Activated naive CD4-positive, alpha-beta T cell treated with anti-CD3 and anti-CD28 coated beads for 36 hours (primary cell): ENCODE results near the gene IZUMO4. TPM values are rescaled to one million over a fixed set of nuclear protein-coding genes. Genes with fewer than 3 reads are reported as not detected.
A peak's percentile ranks its signal among the peaks of the same experiment; 100 is the strongest.
"Not testable (repeated sequence)": the region's sequence is repeated elsewhere in the genome, so short reads cannot be mapped to it uniquely, and the experiment has no call there.

Source experiments
- CTCF ChIA-PET: fragments of 350-600 bp; sonication (Branson Sonifier 250); formaldehyde crosslinking; loops from one replicate; lab custom pipeline; 2021; ENCODE audit warnings: antibody characterized with exemption; lab: Charles Lee
- DNase-seq: peaks from one replicate; pipeline ENCODE4 v3.0.0-alpha.2; 2020
- H3K27ac Mint-ChIP-seq: one replicate; pipeline ENCODE4 v1.8.0; 2021; ENCODE audit warnings: mild to moderate bottlenecking, mixed read lengths
- H3K27me3 Mint-ChIP-seq: one replicate; pipeline ENCODE4 v1.8.0; 2021; ENCODE audit warnings: low read depth, mixed read lengths
- H3K36me3 Mint-ChIP-seq: one replicate; pipeline ENCODE4 v1.8.0; 2021; ENCODE audit warnings: low read depth, mixed read lengths
- H3K4me1 Mint-ChIP-seq: one replicate; pipeline ENCODE4 v1.8.0; 2021; ENCODE audit warnings: low read depth, mixed read lengths
- H3K4me3 Mint-ChIP-seq: one replicate; pipeline ENCODE4 v1.8.0; 2021; ENCODE audit warnings: mild to moderate bottlenecking, moderate library complexity, mixed read lengths
- H3K9me3 Mint-ChIP-seq: one replicate; pipeline ENCODE4 v1.8.0; 2021; ENCODE audit warnings: mixed read lengths
- intact Hi-C: fragments of 100-400 bp; cut with micrococcal nuclease; formaldehyde crosslinking; loops from one replicate; pipeline ENCODE4 v1.15.1; 2023
- total RNA-seq, 2 experiments: library from RNA; stranded (reverse); gene quantifications; one replicate each; pipeline ENCODE4 v1.2.3, GENCODE V29; 2021

The IZUMO4 gene
- total RNA-seq, 2 experiments from 2014 or later, result 13.1 to 14.2 TPM

DNA sequence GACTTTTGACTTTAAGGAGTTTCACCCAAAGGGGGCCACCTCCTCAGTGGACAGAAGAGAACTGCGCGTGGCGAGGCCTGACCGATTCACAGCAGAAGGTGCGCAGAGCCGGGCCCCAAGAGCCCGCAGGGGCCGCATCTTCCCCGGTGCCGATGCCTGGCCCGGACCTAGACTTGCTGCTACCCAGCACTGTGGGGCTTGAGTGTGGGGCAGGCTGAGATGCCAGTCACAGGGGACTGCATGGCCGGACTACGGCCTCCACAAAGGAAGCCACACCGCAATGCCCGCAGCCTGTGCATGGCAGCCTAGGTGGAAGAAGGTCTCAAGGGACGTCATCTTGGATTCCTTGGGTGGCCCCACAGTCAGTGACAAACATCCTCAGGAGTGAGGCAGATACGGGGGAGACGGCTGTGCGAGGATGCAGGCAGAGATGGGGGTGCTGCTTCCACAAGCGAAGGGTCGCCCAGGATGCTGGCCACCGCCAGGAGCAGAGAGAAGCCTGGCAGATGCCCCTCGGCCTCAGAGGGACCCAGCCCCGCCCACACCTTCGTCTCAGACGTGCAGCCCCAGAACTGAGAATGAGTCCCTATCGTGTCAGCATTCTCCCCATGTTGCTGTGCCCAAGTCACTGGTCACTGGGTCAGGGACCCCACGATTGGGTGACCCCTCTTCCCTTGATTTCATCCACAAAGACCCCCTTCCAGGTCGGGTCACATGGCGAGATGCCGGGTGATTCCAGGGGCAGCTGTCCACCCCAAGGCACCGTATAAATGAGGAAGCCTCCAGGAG, 17.4 kb upstream of the IZUMO4 start:
- Mint-ChIP-seq H3K27me3 (no peaks in the 10 kb centered on the region), H3K4me1 (peaks cover 37% of the 10 kb centered on the region), H3K4me3 (no peak overlapping the region), H3K36me3 (peaks cover 63% of the 10 kb centered on the region), H3K9me3 (no peaks in the 10 kb centered on the region), H3K27ac (peak overlapping the region; percentile 98)
- intact Hi-C loops, result no loop called here
- CTCF ChIA-PET, result no interaction called here
- no peak for DNase-seq

DNA sequence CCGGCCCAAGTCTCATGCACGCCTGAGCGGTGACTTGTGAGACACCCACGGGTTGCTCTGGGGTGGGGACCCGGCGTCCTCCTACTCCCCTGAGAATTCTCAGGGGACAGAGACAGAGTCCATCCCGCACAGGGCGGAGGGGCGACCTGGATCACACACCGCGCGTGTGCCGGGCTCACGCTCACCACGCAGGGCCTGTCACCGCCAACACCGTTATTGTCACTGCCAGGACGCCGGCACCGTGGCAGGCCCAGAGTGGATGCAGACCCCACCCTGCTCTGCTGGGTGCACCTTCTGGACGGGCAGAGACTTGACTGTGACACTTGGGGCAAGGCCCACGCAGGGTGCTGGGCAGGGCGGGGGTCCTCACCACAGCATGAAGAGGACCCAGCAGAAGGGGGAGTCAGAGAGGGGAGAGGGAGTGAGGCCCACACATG, 16.8 kb upstream of the IZUMO4 start:
- H3K4me3 Mint-ChIP-seq, result peak overlapping the region; percentile 55
- no peaks in the 10 kb centered on the region for H3K27me3 Mint-ChIP-seq
- peaks cover 68% of the 10 kb centered on the region for H3K36me3 Mint-ChIP-seq
- DNase-seq, result no peak
- H3K27ac Mint-ChIP-seq, result peak overlapping the region; percentile 98
- H3K4me1 Mint-ChIP-seq, result peaks cover 37% of the 10 kb centered on the region
- CTCF ChIA-PET, result interaction anchor here (0.7 kb wide), 1 partner anchor 27 kb away, joined by 3 read pairs; no protein-coding TSS in a partner anchor
- intact Hi-C loops, result loop anchor here (5.0 kb wide), 1 partner anchor 63 kb away; the partner anchor contains the start of gene BTBD2
- H3K9me3 Mint-ChIP-seq, result no peaks in the 10 kb centered on the region

DNA sequence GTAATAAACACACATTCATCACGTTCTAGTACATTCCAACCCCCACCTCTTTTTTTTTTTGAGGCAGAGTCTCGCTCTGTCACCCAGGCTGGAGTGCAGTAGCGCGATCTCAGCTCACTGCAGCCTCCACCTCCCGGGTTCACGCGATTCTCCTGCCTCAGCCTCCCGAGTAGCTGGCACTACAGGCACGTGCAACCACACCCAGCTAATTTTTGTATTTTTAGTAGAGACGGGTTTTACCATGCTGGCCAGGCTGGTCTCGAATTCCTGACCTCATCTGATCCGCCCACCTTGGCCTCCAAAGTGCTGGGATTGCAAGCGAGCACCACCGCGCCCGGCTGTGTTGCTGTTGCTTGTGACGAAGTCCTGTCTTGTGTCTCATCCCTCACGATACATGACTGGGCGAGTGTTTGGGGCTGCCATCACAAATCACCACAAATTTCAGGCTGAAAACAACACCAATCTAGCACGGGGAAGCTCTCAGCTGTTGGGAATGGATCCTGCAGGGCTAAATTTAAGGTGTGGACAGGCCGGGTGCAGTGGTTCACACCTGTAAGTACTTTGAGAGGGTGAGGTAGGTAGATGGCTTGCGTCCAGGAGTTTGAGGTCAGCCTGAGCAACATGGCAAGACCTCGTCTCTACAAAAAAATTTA, 16.3 kb upstream of the IZUMO4 start:
- Mint-ChIP-seq H3K27ac (peak overlapping the region; percentile 98), H3K4me1 (peaks cover 40% of the 10 kb centered on the region), H3K27me3 (no peaks in the 10 kb centered on the region), H3K9me3 (no peaks in the 10 kb centered on the region), H3K4me3 (peak overlapping the region; percentile 64), H3K36me3 (peaks cover 69% of the 10 kb centered on the region)
- intact Hi-C loops, result loop anchor here (5.0 kb wide), 1 partner anchor 63 kb away; the partner anchor contains the start of gene BTBD2
- no peak for DNase-seq
- CTCF ChIA-PET, result interaction anchor here (0.7 to 1.5 kb wide), 3 partner anchors 10 to 138 kb away, joined by 3 to 7 read pairs (median 3); no protein-coding TSS in a partner anchor

- DNase-seq, result peak; percentile 79
- no peaks in the 10 kb centered on the region for H3K9me3 Mint-ChIP-seq
- intact Hi-C loops, result loop anchor here (5.0 kb wide), 1 partner anchor 65 kb away; the partner anchor contains the start of gene BTBD2
- H3K27ac Mint-ChIP-seq, result peak overlapping the region; percentile 98
- H3K4me1 Mint-ChIP-seq, result peaks cover 50% of the 10 kb centered on the region
- peak overlapping the region; percentile 93 for H3K4me3 Mint-ChIP-seq
- CTCF ChIA-PET, result interaction anchor here (1.2 to 1.7 kb wide), 3 partner anchors 12 to 62 kb away, joined by 6 to 7 read pairs (median 6); partner anchors contain the start of gene MOB3A
- H3K36me3 Mint-ChIP-seq, result peaks cover 62% of the 10 kb centered on the region
- H3K27me3 Mint-ChIP-seq, result no peaks in the 10 kb centered on the region
Measured at GRCh38 chr19:2081873-2082810, 14.6 kb upstream of the IZUMO4 start.

DNA sequence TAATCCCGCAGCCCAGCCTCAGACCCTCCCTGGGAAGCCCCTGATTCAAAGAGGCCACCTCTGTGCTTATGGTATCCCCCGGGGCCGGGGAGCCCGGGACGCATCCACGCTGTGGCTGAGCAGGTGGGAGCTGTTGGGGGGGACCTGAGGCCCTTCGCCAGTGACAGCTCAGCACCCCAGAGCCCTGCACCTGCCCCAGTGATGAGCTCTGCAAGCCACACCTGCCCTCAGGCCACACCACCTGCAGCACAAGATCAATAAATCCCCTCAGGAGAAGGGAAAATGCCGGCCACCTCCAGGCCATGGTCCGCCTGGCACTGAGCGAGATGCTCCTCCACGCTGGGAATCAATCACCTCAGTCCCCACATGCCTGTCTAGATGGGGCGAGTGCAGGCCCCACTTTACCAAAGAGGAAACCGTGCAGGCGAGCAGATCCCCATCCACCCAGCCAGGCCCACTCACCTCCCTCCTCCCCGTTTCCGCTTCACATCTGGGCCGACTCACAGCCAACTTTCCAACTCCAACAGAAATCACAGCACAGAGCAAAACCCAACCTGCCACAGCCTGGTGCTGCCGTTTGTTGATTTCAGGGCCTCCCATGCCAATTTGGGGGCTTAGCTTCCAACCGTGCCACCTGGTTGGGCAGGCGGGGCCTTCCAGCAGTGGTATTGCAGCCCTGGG, 13.4 kb upstream of the IZUMO4 start:
- H3K27ac Mint-ChIP-seq, result peak overlapping the region; percentile 98
- intact Hi-C loops, result loop anchor here (5.0 kb wide), 1 partner anchor 66 kb away; the partner anchor contains the start of gene BTBD2
- peaks cover 61% of the 10 kb centered on the region for H3K4me1 Mint-ChIP-seq
- H3K9me3 Mint-ChIP-seq, result no peaks in the 10 kb centered on the region
- peak overlapping the region; percentile 93 for H3K4me3 Mint-ChIP-seq
- peaks cover 56% of the 10 kb centered on the region for H3K36me3 Mint-ChIP-seq
- CTCF ChIA-PET, result interaction anchor here (1.3 to 1.8 kb wide), 4 partner anchors 10 to 63 kb away, joined by 4 to 8 read pairs (median 6); partner anchors contain the start of gene MOB3A
- H3K27me3 Mint-ChIP-seq, result no peaks in the 10 kb centered on the region
- DNase-seq, result peak; percentile 86

- H3K4me3 Mint-ChIP-seq, result peak overlapping the region; percentile 93
- H3K27ac Mint-ChIP-seq, result peak overlapping the region; percentile 98
- peaks cover 65% of the 10 kb centered on the region for H3K4me1 Mint-ChIP-seq
- peaks cover 48% of the 10 kb centered on the region for H3K36me3 Mint-ChIP-seq
- CTCF ChIA-PET, result interaction anchor here (0.6 to 1.8 kb wide), 3 partner anchors 18 to 1096 kb away, joined by 3 to 6 read pairs (median 3); no protein-coding TSS in a partner anchor
- no peaks in the 10 kb centered on the region for H3K27me3 Mint-ChIP-seq
- intact Hi-C loops, result loop anchor here (1.0 to 5.0 kb wide), 5 partner anchors 11 to 68 kb away; partner anchors contain the start of genes AP3D1, BTBD2, IZUMO4 and MKNK2
- H3K9me3 Mint-ChIP-seq, result no peaks in the 10 kb centered on the region
- peak; percentile 97 for DNase-seq
Measured at GRCh38 chr19:2084993-2085720, 11.6 kb upstream of the IZUMO4 start.

GRCh38 chr19:2086695-2087620, 9.8 kb upstream of the IZUMO4 start:
- peak; percentile 52 for DNase-seq
- H3K27me3 Mint-ChIP-seq, intact Hi-C loops, H3K9me3 Mint-ChIP-seq: not testable (repeated sequence)
- CTCF ChIA-PET, result interaction anchor here (1.2 kb wide), 1 partner anchor 43 kb away, joined by 3 read pairs; no protein-coding TSS in a partner anchor
- H3K27ac Mint-ChIP-seq, result peak overlapping the region; percentile 78
- H3K4me3 Mint-ChIP-seq, result peak overlapping the region; percentile 54
- H3K4me1 Mint-ChIP-seq, result peaks cover 61% of the 10 kb centered on the region
- peaks cover 35% of the 10 kb centered on the region for H3K36me3 Mint-ChIP-seq

GRCh38 chr19:2087621-2088100, 9.1 kb upstream of the IZUMO4 start:
- Mint-ChIP-seq H3K36me3 (peaks cover 28% of the 10 kb centered on the region), H3K4me3 (no peak overlapping the region), H3K27ac (peak overlapping the region; percentile 78), H3K4me1 (peaks cover 57% of the 10 kb centered on the region), H3K9me3 (no peaks in the 10 kb centered on the region), H3K27me3 (no peaks in the 10 kb centered on the region)
- CTCF ChIA-PET, result interaction anchor here (1.2 kb wide), 1 partner anchor 44 kb away, joined by 3 read pairs; no protein-coding TSS in a partner anchor
- DNase-seq, result no peak
- intact Hi-C loops, result no loop called here

- H3K27ac Mint-ChIP-seq, result peak overlapping the region; percentile 85
- H3K4me3 Mint-ChIP-seq, result no peak overlapping the region
- H3K9me3 Mint-ChIP-seq, result no peaks in the 10 kb centered on the region
- no peak for DNase-seq
- CTCF ChIA-PET, result no interaction called here
- peaks cover 14% of the 10 kb centered on the region for H3K36me3 Mint-ChIP-seq
- intact Hi-C loops, result no loop called here
- no peaks in the 10 kb centered on the region for H3K27me3 Mint-ChIP-seq
- H3K4me1 Mint-ChIP-seq, result peaks cover 68% of the 10 kb centered on the region
Measured at GRCh38 chr19:2089001-2089711, 7.6 kb upstream of the IZUMO4 start.
